Endodermal cell (in vitro differentiated cells): ENCODE measurements around the gene SKIC3. TPM values are rescaled to one million over a fixed set of nuclear protein-coding genes. Genes with fewer than 3 reads are reported as not detected.

ENCODE experiments used
- DNase-seq: peaks from one replicate; pipeline ENCODE4 v3.0.0-alpha.2; 2017
- H3K27ac ChIP-seq: 2 replicates; pipeline ENCODE4 v1.5.1; 2013; ENCODE audit warnings: mild to moderate bottlenecking, low read depth, low read length, moderate library complexity
- H3K27me3 ChIP-seq: 2 replicates; pipeline ENCODE4 v1.6.1; 2013; ENCODE audit warnings: mild to moderate bottlenecking, low read length, moderate library complexity; ENCODE audit not compliant: insufficient read depth, control insufficient read depth, poor library complexity, severe bottlenecking
- H3K36me3 ChIP-seq: 2 replicates; pipeline ENCODE4 v1.7.0; 2013; ENCODE audit warnings: mild to moderate bottlenecking, low read length, moderate library complexity; ENCODE audit not compliant: control insufficient read depth, insufficient read depth
- H3K4me1 ChIP-seq: one replicate; pipeline ENCODE4 v1.7.0; 2013; ENCODE audit warnings: low read length; ENCODE audit not compliant: control insufficient read depth, insufficient read depth
- H3K4me3 ChIP-seq: 2 replicates; pipeline ENCODE4 v1.5.1; 2013; ENCODE audit warnings: mild to moderate bottlenecking, low read length, moderate library complexity
- H3K9ac ChIP-seq: 2 replicates; pipeline ENCODE4 v1.6.1; 2013; ENCODE audit warnings: mild to moderate bottlenecking, low read length, moderate library complexity; ENCODE audit not compliant: poor library complexity, severe bottlenecking; ENCODE audit errors: extremely low read depth
- H3K9me3 ChIP-seq: 2 replicates; pipeline ENCODE4 v1.6.1; 2013; ENCODE audit warnings: mild to moderate bottlenecking, low read length, moderate library complexity; ENCODE audit not compliant: control insufficient read depth
- H3K27ac Mint-ChIP-seq: 2 replicates; pipeline ENCODE4 v1.8.0; 2020; ENCODE audit warnings: mixed read lengths
- H3K27me3 Mint-ChIP-seq: 2 replicates; pipeline ENCODE4 v1.8.0; 2021; ENCODE audit warnings: mild to moderate bottlenecking, mixed read lengths; ENCODE audit not compliant: insufficient read depth
- H3K36me3 Mint-ChIP-seq: 2 replicates; pipeline ENCODE4 v1.8.0; 2020; ENCODE audit warnings: low read depth, mixed read lengths
- H3K4me1 Mint-ChIP-seq: 2 replicates; pipeline ENCODE4 v1.8.0; 2020; ENCODE audit warnings: mixed read lengths
- H3K4me3 Mint-ChIP-seq: 2 replicates; pipeline ENCODE4 v1.8.0; 2020; ENCODE audit warnings: mild to moderate bottlenecking, moderate library complexity, mixed read lengths
- H3K9me3 Mint-ChIP-seq: 2 replicates; pipeline ENCODE4 v1.8.0; 2020; ENCODE audit warnings: mild to moderate bottlenecking, mixed read lengths
- CTCF ChIP-seq: fragments of 200-600 bp; sonication (generic); conservative IDR thresholded peaks from 2 replicates; pipeline ENCODE4 v1.5.0; 2021; ENCODE audit warnings: antibody characterized with exemption, mild to moderate bottlenecking
- WGBS, 2 experiments: methylation state at CpG; one replicate each; pipeline versions ENCODE4 v1.1.5 to v1.1.7; 2013; ENCODE audit warnings: missing lambda C conversion rate in 2 of 2, mixed read lengths in 1 of 2; ENCODE audit not compliant: insufficient coverage in 1 of 2, insufficient read length in 1 of 2; 5-methylcytosine and 5-hydroxymethylcytosine counted together
- total RNA-seq, 2 donors: library from RNA; stranded (reverse); fragmentation: NEBNext Ultra II Directional in 1 of 2; extraction: Animal tissue kit (Norgen Biotek cat#: 25700) in 1 of 2; gene quantifications; 2 replicates in 1 of 2; 3 replicates in 1 of 2; pipeline ENCODE4 v1.2.1, GENCODE V29; 2021

SKIC3 gene
- total RNA-seq, 2 donors from 2014 or later = 83.2 to 89.3 TPM

GRCh38 chr5:95562282-95562681 is 7.5 kb upstream of the SKIC3 start:
- H3K27ac ChIP-seq = no peak overlapping the region
- 92% methylated on average over 1 of the region's 1 CpG; no CpG with 5 or more reads in 1 of the 2 experiments for WGBS, 2 experiments
- H3K4me1 Mint-ChIP-seq = peaks cover 6% of the 10 kb centered on the region

GRCh38 chr5:95557841-95558240 is 3.1 kb upstream of the SKIC3 start:
- 92 to 100% methylated on average over 1 to 2 of the region's 2 CpGs for WGBS, 2 experiments
- Histone ChIP-seq H3K36me3 (peaks cover 2% of the 10 kb centered on the region), H3K4me3 (no peak overlapping the region), H3K27me3 (no peaks in the 10 kb centered on the region), H3K4me1 (no peaks in the 10 kb centered on the region), H3K9me3 (no peaks in the 10 kb centered on the region), H3K9ac (no peak overlapping the region), H3K27ac (no peak overlapping the region)
- no peak for TF ChIP-seq CTCF
- H3K4me1 Mint-ChIP-seq = peaks cover 15% of the 10 kb centered on the region
- peaks cover 2% of the 10 kb centered on the region for H3K9me3 Mint-ChIP-seq
- no peak for DNase-seq
- no peaks in the 10 kb centered on the region for H3K27me3 Mint-ChIP-seq
- peaks cover 10% of the 10 kb centered on the region for H3K36me3 Mint-ChIP-seq
- H3K27ac Mint-ChIP-seq = no peak overlapping the region
- no peak overlapping the region for H3K4me3 Mint-ChIP-seq

More at GRCh38 chr5:95562282-95562681, 7.5 kb upstream of the SKIC3 start:
- Mint-ChIP-seq H3K27ac (no peak overlapping the region), H3K36me3 (peaks cover 4% of the 10 kb centered on the region), H3K4me3 (no peak overlapping the region), H3K27me3 (no peaks in the 10 kb centered on the region), H3K9me3 (no peaks in the 10 kb centered on the region)
- Histone ChIP-seq H3K9me3 (no peaks in the 10 kb centered on the region), H3K4me3 (no peak overlapping the region), H3K36me3 (peaks cover 6% of the 10 kb centered on the region), H3K27me3 (no peaks in the 10 kb centered on the region), H3K4me1 (no peaks in the 10 kb centered on the region), H3K9ac (no peak overlapping the region)
- DNase-seq = no peak
- TF ChIP-seq CTCF = no peak

GRCh38 chr5:95555553-95555952 is 776 bp upstream of the SKIC3 start:
- DNase-seq = no peak
- 2 to 3% methylated on average over 6 to 9 of the region's 9 CpGs for WGBS, 2 experiments
- no peaks in the 10 kb centered on the region for H3K27me3 ChIP-seq
- peak overlapping the region; percentile 77 for H3K27ac ChIP-seq
- peak overlapping the region; percentile 77 for H3K9ac ChIP-seq
- H3K36me3 Mint-ChIP-seq = peaks cover 15% of the 10 kb centered on the region
- H3K36me3 ChIP-seq = peaks cover 8% of the 10 kb centered on the region
- H3K4me1 Mint-ChIP-seq = peaks cover 25% of the 10 kb centered on the region
- no peaks in the 10 kb centered on the region for H3K9me3 ChIP-seq
- peak overlapping the region; percentile 99 for H3K4me3 ChIP-seq
- peak overlapping the region; percentile 80 for H3K4me3 Mint-ChIP-seq
- peak overlapping the region; percentile 92 for H3K27ac Mint-ChIP-seq
- H3K9me3 Mint-ChIP-seq = peaks cover 2% of the 10 kb centered on the region
- H3K4me1 ChIP-seq = no peaks in the 10 kb centered on the region
- no peaks in the 10 kb centered on the region for H3K27me3 Mint-ChIP-seq
- TF ChIP-seq CTCF = no peak
